Measurements from ENCODE around the gene WDR38.

Gene WDR38

GRCh38 chr9:124852121-124852828, 985 bp upstream of the WDR38 start:
- no peak overlapping the region for H3K27ac ChIP-seq (ENCODE audit: insufficient read depth in 1 of 2, low read depth in 1 of 2, low read length in 2 of 2, poor library complexity in 1 of 2, severe bottlenecking in 2 of 2)

DNA sequence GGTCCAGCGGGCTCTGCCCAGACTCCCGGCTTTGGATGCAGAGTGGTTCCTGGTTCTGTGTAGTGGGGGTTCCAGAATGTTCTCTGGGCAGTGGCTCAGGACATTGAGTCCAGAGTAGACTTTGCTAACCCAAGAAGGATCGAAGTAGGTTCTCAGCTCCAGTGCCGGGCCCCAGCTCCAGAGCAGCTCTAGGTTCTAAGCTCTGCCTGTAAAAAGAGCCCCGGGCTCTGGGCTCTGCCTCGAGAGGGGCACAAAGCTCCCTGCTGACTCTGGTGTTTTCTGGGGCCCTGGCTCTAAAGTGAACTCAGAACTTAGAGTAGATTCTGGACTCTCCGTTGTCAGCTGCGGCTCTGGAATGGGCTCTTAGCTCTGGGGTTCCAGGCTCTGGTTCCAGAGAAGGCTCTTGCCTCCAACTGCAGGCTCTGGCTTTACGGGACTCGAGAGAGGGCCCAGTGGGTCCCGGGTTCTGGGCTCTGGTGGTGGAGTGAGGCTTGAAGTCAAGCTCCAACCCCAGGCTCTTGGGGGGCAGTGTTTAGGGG, 414 bp downstream of the WDR38 start:
- DNase-seq = no peak
- H3K27ac ChIP-seq (ENCODE audit: insufficient read depth in 1 of 2, low read depth in 1 of 2, low read length in 2 of 2, poor library complexity in 1 of 2, severe bottlenecking in 2 of 2) = no peak overlapping the region

More at GRCh38 chr9:124852121-124852828, 985 bp upstream of the WDR38 start:
- H3K36me3 ChIP-seq (ENCODE audit: control insufficient read depth in 4 of 4, insufficient read depth in 4 of 4, low read length in 3 of 4) = peaks cover under 1 to 12% (median 5%) of the 10 kb centered on the region in 4 experiments
- CTCF ChIA-PET = interaction anchor here (0.8 to 21.5 kb wide), 28 partner anchors 10 to 312 kb away, joined by 3 to 547 read pairs (median 4); partner anchors contain the start of genes ARPC5L, NR6A1, OLFML2A and RPL35
- POLR2A ChIA-PET = interaction anchor here (1.7 kb wide), 1 partner anchor 10 kb away, joined by 7 read pairs; the partner anchor contains the start of genes ARPC5L and RPL35
- DNase-seq = no peak
- H3K4me1 ChIP-seq (ENCODE audit: control extremely low read depth in 1 of 4, control insufficient read depth in 4 of 4, insufficient read depth in 4 of 4, low read length in 3 of 4) = peaks cover 0 to 21% (median 17%) of the 10 kb centered on the region in 4 experiments
- peak overlapping the region in 6 of 7 experiments; percentile 20 to 75 (median 58) for H3K4me3 ChIP-seq (ENCODE audit: control insufficient read depth in 1 of 7, extremely low read depth in 1 of 7, insufficient read depth in 4 of 7, low read depth in 2 of 7, low read length in 6 of 7)
- no peaks in the 10 kb centered on the region for H3K9me3 ChIP-seq (ENCODE audit: control extremely low read depth in 1 of 5, control insufficient read depth in 4 of 5, insufficient read depth in 2 of 5, low read depth in 1 of 5, low read length in 4 of 5)
- 89% methylated on average over 10 of the region's 13 CpGs for WGBS (ENCODE audit: insufficient coverage)
- no peaks in the 10 kb centered on the region for H3K27me3 ChIP-seq (replicated peaks in 2 of 5; ENCODE audit: control insufficient read depth in 4 of 5, insufficient read depth in 5 of 5, low read length in 4 of 5)

DNA sequence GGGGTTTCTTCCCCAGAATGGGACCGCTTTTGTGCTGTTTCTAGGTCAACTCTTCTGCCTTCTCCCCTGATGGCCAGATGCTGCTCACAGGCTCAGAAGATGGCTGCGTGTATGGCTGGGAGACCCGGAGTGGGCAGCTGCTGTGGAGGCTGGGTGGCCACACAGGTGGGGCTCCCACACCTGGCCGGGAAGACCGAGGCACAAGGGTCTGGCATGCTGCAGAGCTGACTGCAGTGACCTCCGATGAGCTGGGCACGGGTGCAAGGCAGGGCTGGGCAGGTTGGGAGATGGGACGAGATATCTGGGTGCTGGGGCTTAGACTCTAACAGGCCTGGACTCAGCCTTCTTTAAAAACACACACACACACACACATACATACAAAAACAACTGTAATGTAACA, 901 bp downstream of the WDR38 start:
- Histone ChIP-seq H3K4me3 (ENCODE audit: control insufficient read depth in 1 of 7, extremely low read depth in 1 of 7, insufficient read depth in 4 of 7, low read depth in 2 of 7, low read length in 6 of 7) (no peak overlapping the region), H3K9me3 (ENCODE audit: control extremely low read depth in 1 of 5, control insufficient read depth in 4 of 5, insufficient read depth in 2 of 5, low read depth in 1 of 5, low read length in 4 of 5) (no peaks in the 10 kb centered on the region), H3K27ac (ENCODE audit: insufficient read depth in 1 of 2, low read depth in 1 of 2, low read length in 2 of 2, poor library complexity in 1 of 2, severe bottlenecking in 2 of 2) (no peak overlapping the region), H3K27me3 (replicated peaks in 2 of 5; ENCODE audit: control insufficient read depth in 4 of 5, insufficient read depth in 5 of 5, low read length in 4 of 5) (no peaks in the 10 kb centered on the region), H3K36me3 (ENCODE audit: control insufficient read depth in 4 of 4, insufficient read depth in 4 of 4, low read length in 3 of 4) (peaks cover 8 to 31% (median 23%) of the 10 kb centered on the region in 4 experiments), H3K4me1 (ENCODE audit: control extremely low read depth in 1 of 4, control insufficient read depth in 4 of 4, insufficient read depth in 4 of 4, low read length in 3 of 4) (peaks cover 0 to 24% (median 20%) of the 10 kb centered on the region in 4 experiments)
- WGBS (ENCODE audit: insufficient coverage) = 100% methylated on average over 6 of the region's 8 CpGs
- DNase-seq = no peak
- ChIA-PET POLR2A (interaction anchor here (1.7 kb wide), 1 partner anchor 8 kb away, joined by 7 read pairs; the partner anchor contains the start of genes ARPC5L and RPL35), CTCF (interaction anchor here (1.0 to 21.5 kb wide), 21 partner anchors 8 to 302 kb away, joined by 3 to 547 read pairs (median 8); partner anchors contain the start of genes ARPC5L, NR6A1, OLFML2A and RPL35)

More for the DNA sequence above, 414 bp downstream of the WDR38 start:
- ChIA-PET POLR2A (interaction anchor here (0.6 to 1.7 kb wide), 3 partner anchors 8 to 84 kb away, joined by 3 to 7 read pairs (median 3); partner anchors contain the start of genes ARPC5L and RPL35), CTCF (interaction anchor here (0.6 to 21.5 kb wide), 25 partner anchors 8 to 289 kb away, joined by 3 to 547 read pairs (median 4); partner anchors contain the start of genes ARPC5L, NR6A1, OLFML2A and RPL35)
- WGBS (ENCODE audit: insufficient coverage) = 83% methylated on average over 9 of the region's 11 CpGs
- no peaks in the 10 kb centered on the region for H3K27me3 ChIP-seq (replicated peaks in 2 of 5; ENCODE audit: control insufficient read depth in 4 of 5, insufficient read depth in 5 of 5, low read length in 4 of 5)
- peaks cover 0 to 23% (median 18%) of the 10 kb centered on the region in 4 experiments for H3K4me1 ChIP-seq (ENCODE audit: control extremely low read depth in 1 of 4, control insufficient read depth in 4 of 4, insufficient read depth in 4 of 4, low read length in 3 of 4)
- no peaks in the 10 kb centered on the region for H3K9me3 ChIP-seq (ENCODE audit: control extremely low read depth in 1 of 5, control insufficient read depth in 4 of 5, insufficient read depth in 2 of 5, low read depth in 1 of 5, low read length in 4 of 5)
- peaks cover 8 to 26% (median 18%) of the 10 kb centered on the region in 4 experiments for H3K36me3 ChIP-seq (ENCODE audit: control insufficient read depth in 4 of 4, insufficient read depth in 4 of 4, low read length in 3 of 4)
- peak overlapping the region in 5 of 7 experiments; percentile 46 to 75 (median 66) for H3K4me3 ChIP-seq (ENCODE audit: control insufficient read depth in 1 of 7, extremely low read depth in 1 of 7, insufficient read depth in 4 of 7, low read depth in 2 of 7, low read length in 6 of 7)

GRCh38 chr9:124854822-124855221, 1.6 kb downstream of the WDR38 start:
- CTCF ChIA-PET = interaction anchor here (1.0 to 21.5 kb wide), 8 partner anchors 11 to 303 kb away, joined by 3 to 547 read pairs (median 14); partner anchors contain the start of genes NR6A1 and OLFML2A
- H3K9me3 ChIP-seq (ENCODE audit: control extremely low read depth in 1 of 5, control insufficient read depth in 4 of 5, insufficient read depth in 2 of 5, low read depth in 1 of 5, low read length in 4 of 5) = no peaks in the 10 kb centered on the region
- H3K4me3 ChIP-seq (ENCODE audit: control insufficient read depth in 1 of 7, extremely low read depth in 1 of 7, insufficient read depth in 4 of 7, low read depth in 2 of 7, low read length in 6 of 7) = no peak overlapping the region
- H3K4me1 ChIP-seq (ENCODE audit: control extremely low read depth in 1 of 4, control insufficient read depth in 4 of 4, insufficient read depth in 4 of 4, low read length in 3 of 4) = peaks cover 0 to 31% (median 24%) of the 10 kb centered on the region in 4 experiments
- H3K27ac ChIP-seq (ENCODE audit: insufficient read depth in 1 of 2, low read depth in 1 of 2, low read length in 2 of 2, poor library complexity in 1 of 2, severe bottlenecking in 2 of 2) = no peak overlapping the region
- POLR2A ChIA-PET = no interaction called here
- no peak for DNase-seq
- peaks cover 10 to 38% (median 29%) of the 10 kb centered on the region in 4 experiments for H3K36me3 ChIP-seq (ENCODE audit: control insufficient read depth in 4 of 4, insufficient read depth in 4 of 4, low read length in 3 of 4)
- no peaks in the 10 kb centered on the region for H3K27me3 ChIP-seq (replicated peaks in 2 of 5; ENCODE audit: control insufficient read depth in 4 of 5, insufficient read depth in 5 of 5, low read length in 4 of 5)
- WGBS (ENCODE audit: insufficient coverage) = 93% methylated on average over 5 of the region's 7 CpGs

DNA sequence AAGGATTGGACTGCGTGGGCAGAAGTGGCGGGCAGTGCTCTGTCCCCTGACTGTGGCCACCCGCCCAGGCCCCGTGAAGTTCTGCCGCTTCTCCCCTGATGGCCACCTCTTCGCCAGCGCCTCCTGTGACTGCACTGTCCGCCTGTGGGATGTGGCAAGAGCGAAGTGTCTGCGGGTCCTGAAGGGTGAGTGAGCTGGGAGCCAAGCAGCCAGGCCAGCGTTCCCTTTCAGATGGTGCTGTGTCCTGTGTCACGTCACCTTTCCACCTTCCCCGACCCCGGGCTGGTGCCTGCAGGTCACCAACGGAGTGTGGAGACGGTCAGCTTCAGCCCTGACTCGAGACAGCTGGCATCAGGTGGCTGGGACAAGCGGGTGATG, 2.3 kb downstream of the WDR38 start:
- Histone ChIP-seq H3K4me3 (ENCODE audit: control insufficient read depth in 1 of 7, extremely low read depth in 1 of 7, insufficient read depth in 4 of 7, low read depth in 2 of 7, low read length in 6 of 7) (no peak overlapping the region), H3K27ac (ENCODE audit: insufficient read depth in 1 of 2, low read depth in 1 of 2, low read length in 2 of 2, poor library complexity in 1 of 2, severe bottlenecking in 2 of 2) (no peak overlapping the region), H3K27me3 (replicated peaks in 2 of 5; ENCODE audit: control insufficient read depth in 4 of 5, insufficient read depth in 5 of 5, low read length in 4 of 5) (no peaks in the 10 kb centered on the region), H3K9me3 (ENCODE audit: control extremely low read depth in 1 of 5, control insufficient read depth in 4 of 5, insufficient read depth in 2 of 5, low read depth in 1 of 5, low read length in 4 of 5) (no peaks in the 10 kb centered on the region), H3K4me1 (ENCODE audit: control extremely low read depth in 1 of 4, control insufficient read depth in 4 of 4, insufficient read depth in 4 of 4, low read length in 3 of 4) (peaks cover 5 to 38% (median 31%) of the 10 kb centered on the region in 4 experiments), H3K36me3 (ENCODE audit: control insufficient read depth in 4 of 4, insufficient read depth in 4 of 4, low read length in 3 of 4) (peaks cover 15 to 45% (median 37%) of the 10 kb centered on the region in 4 experiments)
- ChIA-PET CTCF (interaction anchor here (0.7 to 21.5 kb wide), 8 partner anchors 9 to 81 kb away, joined by 3 to 547 read pairs (median 10); partner anchors contain the start of genes NR6A1 and OLFML2A), POLR2A (no interaction called here)
- 95% methylated on average over 11 of the region's 18 CpGs for WGBS (ENCODE audit: insufficient coverage)
- no peak for DNase-seq

- WGBS (ENCODE audit: insufficient coverage) = 83% methylated on average over 14 of the region's 16 CpGs
Observed at GRCh38 chr9:124855944-124856765, 2.9 kb downstream of the WDR38 start.

More at GRCh38 chr9:124855944-124856765, 2.9 kb downstream of the WDR38 start:
- H3K27me3 ChIP-seq (replicated peaks in 2 of 5; ENCODE audit: control insufficient read depth in 4 of 5, insufficient read depth in 5 of 5, low read length in 4 of 5) = no peaks in the 10 kb centered on the region
- ChIA-PET CTCF (interaction anchor here (0.5 to 21.5 kb wide), 12 partner anchors 9 to 304 kb away, joined by 3 to 547 read pairs (median 4); partner anchors contain the start of genes NR6A1 and OLFML2A), POLR2A (no interaction called here)
- peaks cover 15 to 49% (median 40%) of the 10 kb centered on the region in 4 experiments for H3K36me3 ChIP-seq (ENCODE audit: control insufficient read depth in 4 of 4, insufficient read depth in 4 of 4, low read length in 3 of 4)
- no peaks in the 10 kb centered on the region for H3K9me3 ChIP-seq (ENCODE audit: control extremely low read depth in 1 of 5, control insufficient read depth in 4 of 5, insufficient read depth in 2 of 5, low read depth in 1 of 5, low read length in 4 of 5)
- peaks cover 11 to 38% (median 32%) of the 10 kb centered on the region in 4 experiments for H3K4me1 ChIP-seq (ENCODE audit: control extremely low read depth in 1 of 4, control insufficient read depth in 4 of 4, insufficient read depth in 4 of 4, low read length in 3 of 4)
- H3K4me3 ChIP-seq (ENCODE audit: control insufficient read depth in 1 of 7, extremely low read depth in 1 of 7, insufficient read depth in 4 of 7, low read depth in 2 of 7, low read length in 6 of 7) = no peak overlapping the region
- DNase-seq = peak in 1 of 3 donors; percentile 36
- peak overlapping the region in 1 of 2 experiments; percentile 14 for H3K27ac ChIP-seq (ENCODE audit: insufficient read depth in 1 of 2, low read depth in 1 of 2, low read length in 2 of 2, poor library complexity in 1 of 2, severe bottlenecking in 2 of 2)

Data from common myeloid progenitor, CD34-positive (primary cell).